Gastroesophageal sphincter (tissue), 3 donors: Measurements from ENCODE around the gene NRROS.

ENCODE experiments used
- CTCF ChIP-seq, 4 experiments: fragments of 200-600 bp in 2 of 4; fragments of 450-650 bp in 2 of 4; sonication (generic) in 1 of 4; IDR thresholded peaks; one replicate each; pipeline ENCODE4 v1.5.1; 2017 to 2019; ENCODE audit warnings: antibody characterized with exemption in 4 of 4, mild to moderate bottlenecking in 2 of 4, moderate library complexity in 2 of 4
- POLR2AphosphoS5 ChIP-seq: sonication (generic); formaldehyde crosslinking; IDR thresholded peaks from one replicate; pipeline ENCODE4 v1.6.1; 2017; ENCODE audit warnings: antibody characterized with exemption

GRCh38 chr3:196611761-196612483 is 27.6 kb upstream of the NRROS start:
- TF ChIP-seq CTCF (IDR thresholded peaks at IDR 0.05) (no peak), POLR2AphosphoS5 (peak; percentile 24)
